HCT116 (cell line): ENCODE results near the gene SEPTIN8. TPM values are rescaled to one million over a fixed set of nuclear protein-coding genes. Genes with fewer than 3 reads are reported as not detected.

Experiments
- ATAC-seq: fragments of 200-7000 bp; cut with Tn5 transposase; 2 replicates; pipeline ENCODE4 v1.9.1; 2020; ENCODE audit warnings: mild to moderate bottlenecking, moderate library complexity
- BruUV-seq: library from RNA; stranded (reverse); fragments of 400-500 nt; replicated peaks from 2 replicates; lab custom pipeline; 2021; lab: Mats Ljungman, UMichigan
- CTCF ChIA-PET: fragments of 300-600 bp; sonication (Branson Sonifier 250); formaldehyde crosslinking; loops from one replicate; lab custom pipeline; 2021; ENCODE audit warnings: antibody characterized with exemption; lab: Charles Lee
- POLR2A ChIA-PET: fragments of 300-600, 350-600 bp; sonication (Branson Sonifier 250); formaldehyde crosslinking; loops from one replicate; lab custom pipeline; 2021; ENCODE audit warnings: antibody characterized with exemption; lab: Charles Lee
- RAD21 ChIA-PET, 2 experiments: fragments of 300-600 bp; sonication (Branson Sonifier 250); formaldehyde crosslinking; loops; one replicate each; lab custom pipeline; 2023; ENCODE audit warnings: low total read pairs in 2 of 2; ENCODE audit not compliant: uncharacterized antibody in 2 of 2, unreplicated experiment in 2 of 2, low non-redundant PET in 1 of 2; lab: Charles Lee
- DNase-seq: peaks from one replicate; pipeline ENCODE4 v3.0.0-alpha.2; 2010; ENCODE audit warnings: low read depth, low spot score
- H2AFZ ChIP-seq: fragments of 200-600 bp; shearing (Covaris generic), sonication (generic); 2 replicates; pipeline ENCODE4 v1.6.1; 2017; ENCODE audit warnings: low read depth, mixed run types, mixed read lengths, antibody characterized with exemption, low read length; ENCODE audit not compliant: poor library complexity, severe bottlenecking
- H3K27ac ChIP-seq: 2 replicates; pipeline ENCODE4 v1.5.1; 2012; ENCODE audit warnings: low read depth, low read length
- H3K27me3 ChIP-seq: fragments of 200-600 bp; sonication (generic); 2 replicates; pipeline ENCODE4 v1.6.1; 2016; ENCODE audit warnings: mixed run types, low read length, mixed read lengths; ENCODE audit not compliant: insufficient read depth
- H3K36me3 ChIP-seq, 2 experiments: fragments of 200-500 bp in 1 of 2; fragments of 200-600 bp in 1 of 2; sonication (Bioruptor generic) in 1 of 2; sonication (generic) in 1 of 2; 2 replicates each; pipeline versions ENCODE4 v1.5.1 to v1.6.1; 2014 to 2016; ENCODE audit warnings: low read length in 2 of 2, inconsistent platforms in 1 of 2, mixed read lengths in 1 of 2, mixed run types in 1 of 2; ENCODE audit not compliant: insufficient read depth in 2 of 2, control insufficient read depth in 1 of 2
- H3K4me1 ChIP-seq, 2 experiments: fragments of 200-600 bp in 1 of 2; sonication (generic) in 1 of 2; 2 replicates each; pipeline versions ENCODE4 v1.5.1 to v1.6.1; 2012 to 2017; ENCODE audit warnings: low read length in 2 of 2, inconsistent platforms in 1 of 2, mild to moderate bottlenecking in 1 of 2, mixed read lengths in 1 of 2, mixed run types in 1 of 2, moderate library complexity in 1 of 2; ENCODE audit not compliant: insufficient read depth in 2 of 2, control insufficient read depth in 1 of 2
- H3K4me2 ChIP-seq: fragments of 200-600 bp; sonication (generic); 2 replicates; pipeline ENCODE4 v1.6.1; 2017; ENCODE audit warnings: mixed run types, low read length, mixed read lengths
- H3K4me3 ChIP-seq, 2 experiments: fragments of 200-600 bp in 1 of 2; sonication (generic) in 1 of 2; replicated peaks in 1 of 2; 2 replicates each; pipeline ENCODE4 v1.5.1; 2011 to 2016; ENCODE audit warnings: low read length in 2 of 2, control low read depth in 1 of 2, low read depth in 1 of 2, mild to moderate bottlenecking in 1 of 2, mixed read lengths in 1 of 2, mixed run types in 1 of 2
- H3K79me2 ChIP-seq: fragments of 200-600 bp; sonication (generic); 2 replicates; pipeline ENCODE4 v1.6.1; 2017; ENCODE audit warnings: mild to moderate bottlenecking, mixed run types, low read length, moderate library complexity, mixed read lengths; ENCODE audit not compliant: insufficient read depth
- H3K9ac ChIP-seq: fragments of 200-600 bp; sonication (generic); 2 replicates; pipeline ENCODE4 v1.6.1; 2016; ENCODE audit warnings: low read length, mixed read lengths
- H3K9me2 ChIP-seq: fragments of 200-600 bp; sonication (generic), shearing (Covaris generic); 2 replicates; pipeline ENCODE4 v1.6.1; 2017; ENCODE audit warnings: mixed run types, mild to moderate bottlenecking, moderate library complexity; ENCODE audit not compliant: insufficient read depth
- H3K9me3 ChIP-seq, 2 experiments: fragments of 200-500 bp in 1 of 2; fragments of 200-600 bp in 1 of 2; sonication (Bioruptor generic) in 1 of 2; sonication (generic) in 1 of 2; 2 replicates each; pipeline ENCODE4 v1.6.1; 2014 to 2017; ENCODE audit warnings: low read length in 2 of 2, mixed read lengths in 2 of 2, inconsistent platforms in 1 of 2, low read depth in 1 of 2, mild to moderate bottlenecking in 1 of 2, mixed run types in 1 of 2, moderate library complexity in 1 of 2; ENCODE audit not compliant: control insufficient read depth in 1 of 2, insufficient read depth in 1 of 2
- H4K20me1 ChIP-seq: fragments of 200-600 bp; sonication (generic), shearing (Covaris generic); 2 replicates; pipeline ENCODE4 v1.6.1; 2017; ENCODE audit warnings: mixed run types, mild to moderate bottlenecking, moderate library complexity; ENCODE audit not compliant: insufficient read depth
- CBX3 ChIP-seq: IDR thresholded peaks from 2 replicates; pipeline ENCODE4 v1.6.1; 2012; ENCODE audit warnings: low read depth
- ELF1 ChIP-seq: IDR thresholded peaks from 2 replicates; pipeline ENCODE4 v1.6.1; 2012; ENCODE audit warnings: low read depth, borderline replicate concordance
- EZH2 ChIP-seq: fragments of 200-600 bp; sonication (generic); IDR thresholded peaks from 2 replicates; pipeline ENCODE4 v1.6.1; 2017; ENCODE audit warnings: antibody characterized with exemption, mixed run types
- FOSL1 ChIP-seq: IDR thresholded peaks from 2 replicates; pipeline ENCODE4 v1.6.1; 2012; ENCODE audit warnings: low read depth
- YY1 ChIP-seq: IDR thresholded peaks from 2 replicates; pipeline ENCODE4 v1.6.1; 2011; ENCODE audit warnings: low read length, low read depth, moderate library complexity, mild to moderate bottlenecking; ENCODE audit not compliant: insufficient replicate concordance; ENCODE audit errors: extremely low read depth
- ZBTB33 ChIP-seq: IDR thresholded peaks from 2 replicates; pipeline ENCODE4 v1.6.1; 2011; ENCODE audit warnings: mild to moderate bottlenecking, low read length, moderate library complexity; ENCODE audit not compliant: insufficient replicate concordance; ENCODE audit errors: extremely low read depth
- intact Hi-C: fragments of 100-400 bp; cut with micrococcal nuclease; formaldehyde crosslinking; loops from 2 replicates; pipeline ENCODE4 v1.10.0; 2022
- total RNA-seq: library from RNA; stranded (reverse); gene quantifications from one replicate; pipeline ENCODE4 v1.2.1, GENCODE V29; 2021; ENCODE audit not compliant: unreplicated experiment
- TF ChIP-seq, protein P1 (sequence below): IDR thresholded peaks from 2 replicates; pipeline ENCODE4 v1.6.1; 2012; ENCODE audit warnings: low read depth

SEPTIN8 gene
- total RNA-seq, 1 experiment from 2014 or later, result 34.6 TPM

DNA sequence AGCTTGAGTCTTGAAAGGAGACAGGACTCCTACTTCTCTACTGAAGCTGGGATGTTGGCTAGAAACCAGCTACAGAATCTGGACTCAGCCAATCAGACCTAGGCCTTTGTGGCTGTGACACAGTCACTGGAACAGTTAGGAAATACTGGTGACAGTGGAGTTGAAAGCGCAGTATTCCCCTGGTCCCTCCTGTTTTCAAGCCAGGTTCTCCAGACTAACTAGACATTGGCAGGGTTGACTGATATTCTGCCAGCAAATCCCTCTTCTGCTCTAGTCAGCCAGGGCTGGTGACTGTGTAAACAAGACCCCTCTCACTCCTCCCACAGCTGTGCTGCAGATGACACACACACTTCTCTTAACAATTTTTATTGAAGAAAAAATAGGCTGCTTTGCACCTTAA lies 44.8 kb upstream of the SEPTIN8 start (continued):
- TF ChIP-seq, protein P1, sequence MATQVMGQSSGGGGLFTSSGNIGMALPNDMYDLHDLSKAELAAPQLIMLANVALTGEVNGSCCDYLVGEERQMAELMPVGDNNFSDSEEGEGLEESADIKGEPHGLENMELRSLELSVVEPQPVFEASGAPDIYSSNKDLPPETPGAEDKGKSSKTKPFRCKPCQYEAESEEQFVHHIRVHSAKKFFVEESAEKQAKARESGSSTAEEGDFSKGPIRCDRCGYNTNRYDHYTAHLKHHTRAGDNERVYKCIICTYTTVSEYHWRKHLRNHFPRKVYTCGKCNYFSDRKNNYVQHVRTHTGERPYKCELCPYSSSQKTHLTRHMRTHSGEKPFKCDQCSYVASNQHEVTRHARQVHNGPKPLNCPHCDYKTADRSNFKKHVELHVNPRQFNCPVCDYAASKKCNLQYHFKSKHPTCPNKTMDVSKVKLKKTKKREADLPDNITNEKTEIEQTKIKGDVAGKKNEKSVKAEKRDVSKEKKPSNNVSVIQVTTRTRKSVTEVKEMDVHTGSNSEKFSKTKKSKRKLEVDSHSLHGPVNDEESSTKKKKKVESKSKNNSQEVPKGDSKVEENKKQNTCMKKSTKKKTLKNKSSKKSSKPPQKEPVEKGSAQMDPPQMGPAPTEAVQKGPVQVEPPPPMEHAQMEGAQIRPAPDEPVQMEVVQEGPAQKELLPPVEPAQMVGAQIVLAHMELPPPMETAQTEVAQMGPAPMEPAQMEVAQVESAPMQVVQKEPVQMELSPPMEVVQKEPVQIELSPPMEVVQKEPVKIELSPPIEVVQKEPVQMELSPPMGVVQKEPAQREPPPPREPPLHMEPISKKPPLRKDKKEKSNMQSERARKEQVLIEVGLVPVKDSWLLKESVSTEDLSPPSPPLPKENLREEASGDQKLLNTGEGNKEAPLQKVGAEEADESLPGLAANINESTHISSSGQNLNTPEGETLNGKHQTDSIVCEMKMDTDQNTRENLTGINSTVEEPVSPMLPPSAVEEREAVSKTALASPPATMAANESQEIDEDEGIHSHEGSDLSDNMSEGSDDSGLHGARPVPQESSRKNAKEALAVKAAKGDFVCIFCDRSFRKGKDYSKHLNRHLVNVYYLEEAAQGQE, result no peak
- no peak for TF ChIP-seq ZBTB33
- no peak for TF ChIP-seq ELF1

- POLR2A ChIA-PET, result no interaction called here
- Histone ChIP-seq H3K27me3 (no peaks in the 10 kb centered on the region), H3K27ac (no peak overlapping the region), H3K4me3 (no peak overlapping the region), H3K9ac (no peak overlapping the region), H3K36me3 (no peaks in the 10 kb centered on the region), H3K9me2 (no peaks in the 10 kb centered on the region), H4K20me1 (no peaks in the 10 kb centered on the region), H3K9me3 (no peaks in the 10 kb centered on the region), H3K4me1 (peaks cover 0 to 11% of the 10 kb centered on the region in 2 experiments; a peak in 1 of 4 replicates), H3K79me2 (no peaks in the 10 kb centered on the region), H2AFZ (no peak overlapping the region), H3K4me2 (no peak overlapping the region)
- CTCF ChIA-PET, result interaction anchor here (0.7 to 3.9 kb wide), 7 partner anchors 12 to 361 kb away, joined by 3 to 69 read pairs (median 8); no protein-coding TSS in a partner anchor
- DNase-seq (no peak), ATAC-seq (no peak)
- BruUV-seq, result no TSS peak
- intact Hi-C loops, result loop anchor here (2.0 kb wide), 2 partner anchors 69 to 435 kb away; no protein-coding TSS in a partner anchor
- TF ChIP-seq EZH2 (no peak), FOSL1 (no peak), YY1 (no peak), CBX3 (no peak)
- RAD21 ChIA-PET, result no interaction called here
Observed at GRCh38 chr5:132821350-132821749, 44.3 kb upstream of the SEPTIN8 start.
